HEK293 (cell line): ENCODE measurements around the gene AFAP1L2.

Experiments
- CTCF ChIA-PET: fragments of 350-600 bp; formaldehyde crosslinking; extraction: SDS; loops from one replicate; lab custom pipeline; 2021; ENCODE audit warnings: antibody characterized with exemption; lab: Yijun Ruan, JAX
- POLR2A ChIA-PET: fragments of 300-600 bp; formaldehyde crosslinking; extraction: SDS; loops from one replicate; lab custom pipeline; 2020; ENCODE audit warnings: antibody characterized with exemption, inconsistent platforms; lab: Yijun Ruan, JAX
- H3K27ac ChIP-seq: fragments of 200-500 bp; sonication (Bioruptor generic); 2 replicates; pipeline ENCODE4 v1.5.1; 2014; ENCODE audit warnings: low read depth, low read length, control low read depth, inconsistent platforms; ENCODE audit errors: extremely low read depth
- H3K36me3 ChIP-seq, 2 experiments: fragments of 200-500 bp in 1 of 2; sonication (Bioruptor generic) in 1 of 2; 1 replicate in 1 of 2; 2 replicates in 1 of 2; pipeline ENCODE4 v1.5.1; 2014 to 2017; ENCODE audit warnings: inconsistent platforms in 2 of 2, low read length in 2 of 2; ENCODE audit not compliant: control insufficient read depth in 2 of 2, insufficient read depth in 1 of 2
- H3K4me1 ChIP-seq: fragments of 200-500 bp; sonication (Bioruptor generic); 2 replicates; pipeline ENCODE4 v1.5.1; 2014; ENCODE audit warnings: mild to moderate bottlenecking, low read length, inconsistent platforms; ENCODE audit not compliant: control insufficient read depth, insufficient read depth
- H3K4me3 ChIP-seq: 2 replicates; pipeline ENCODE4 v1.5.1; 2011; ENCODE audit warnings: low read depth, mild to moderate bottlenecking, control low read depth, low read length, moderate library complexity
- H3K9me3 ChIP-seq: fragments of 200-500 bp; sonication (Bioruptor generic); 2 replicates; pipeline ENCODE4 v1.5.1; 2014; ENCODE audit warnings: low read depth, low read length, inconsistent platforms; ENCODE audit not compliant: control insufficient read depth, insufficient read depth
- EGR2 ChIP-seq: fragments of 450-650 bp; formaldehyde crosslinking; IDR thresholded peaks from 2 replicates; pipeline ENCODE4 v1.5.1; 2016; ENCODE audit warnings: low read depth, missing biosample characterization, missing genetic modification characterization
- HOXA7 ChIP-seq: sonication (generic); formaldehyde crosslinking; IDR thresholded peaks from 2 replicates; pipeline ENCODE4 v1.8.1; 2022; ENCODE audit warnings: missing genetic modification reagents, borderline replicate concordance
- IKZF3 ChIP-seq: fragments of 450-650 bp; IDR thresholded peaks from 2 replicates; pipeline ENCODE4 v1.5.0; 2018; ENCODE audit warnings: missing biosample characterization, mild to moderate bottlenecking, missing genetic modification characterization, moderate library complexity
- MEIS1 ChIP-seq: sonication (generic); formaldehyde crosslinking; IDR thresholded peaks from 2 replicates; pipeline ENCODE4 v1.8.1; 2022; ENCODE audit warnings: missing genetic modification reagents, mild to moderate bottlenecking, borderline replicate concordance
- SP7 ChIP-seq: fragments of 450-650 bp; formaldehyde crosslinking; IDR thresholded peaks from 2 replicates; pipeline ENCODE4 v1.5.1; 2016; ENCODE audit warnings: missing biosample characterization, missing genetic modification characterization
- WT1 ChIP-seq: fragments of 450-650 bp; formaldehyde crosslinking; IDR thresholded peaks from 2 replicates; pipeline ENCODE4 v1.5.1; 2016; ENCODE audit warnings: missing biosample characterization, missing genetic modification characterization
- ZBTB17 ChIP-seq: fragments of 450-650 bp; formaldehyde crosslinking; IDR thresholded peaks from 2 replicates; pipeline ENCODE4 v1.5.1; 2016; ENCODE audit warnings: missing biosample characterization, missing genetic modification characterization
- ZFHX2 ChIP-seq: fragments of 450-650 bp; formaldehyde crosslinking; conservative IDR thresholded peaks from 2 replicates; pipeline ENCODE4 v1.5.1; 2016; ENCODE audit warnings: missing biosample characterization, missing genetic modification characterization
- ZNF10 ChIP-seq: fragments of 450-650 bp; formaldehyde crosslinking; IDR thresholded peaks from 2 replicates; pipeline ENCODE4 v1.5.1; 2017; ENCODE audit warnings: missing biosample characterization, missing genetic modification characterization
- ZNF155 ChIP-seq: fragments of 450-650 bp; formaldehyde crosslinking; IDR thresholded peaks from 2 replicates; pipeline ENCODE4 v1.5.1; 2016; ENCODE audit warnings: missing biosample characterization, missing genetic modification characterization
- ZNF19 ChIP-seq: fragments of 450-650 bp; formaldehyde crosslinking; IDR thresholded peaks from 2 replicates; pipeline ENCODE4; 2016; ENCODE audit warnings: missing biosample characterization, missing genetic modification characterization, low read depth
- ZNF24 ChIP-seq: fragments of 450-650 bp; formaldehyde crosslinking; IDR thresholded peaks from 2 replicates; pipeline ENCODE4 v1.5.1; 2016; ENCODE audit warnings: missing biosample characterization, missing genetic modification characterization
- ZNF274 ChIP-seq, 2 experiments: fragments of 200-500 bp in 1 of 2; fragments of 450-650 bp in 1 of 2; sonication (Bioruptor generic) in 1 of 2; formaldehyde crosslinking in 1 of 2; IDR thresholded peaks; 2 replicates each; pipeline versions ENCODE4 v1.5.1 to v1.6.1; 2014 to 2016; ENCODE audit warnings: borderline replicate concordance in 1 of 2, inconsistent platforms in 1 of 2, low read length in 1 of 2, missing biosample characterization in 1 of 2, missing genetic modification characterization in 1 of 2
- ZNF311 ChIP-seq: fragments of 450-650 bp; formaldehyde crosslinking; IDR thresholded peaks from 2 replicates; pipeline ENCODE4 v1.5.1; 2017; ENCODE audit warnings: missing biosample characterization, missing genetic modification characterization, borderline replicate concordance
- ZNF350 ChIP-seq: fragments of 450-650 bp; formaldehyde crosslinking; IDR thresholded peaks from 2 replicates; pipeline ENCODE4 v1.5.0; 2017; ENCODE audit warnings: missing biosample characterization, mild to moderate bottlenecking, missing genetic modification characterization
- ZNF48 ChIP-seq: fragments of 450-650 bp; formaldehyde crosslinking; IDR thresholded peaks from 2 replicates; pipeline ENCODE4 v1.5.1; 2016; ENCODE audit warnings: missing biosample characterization, missing genetic modification characterization
- ZNF521 ChIP-seq: fragments of 450-650 bp; formaldehyde crosslinking; IDR thresholded peaks from 2 replicates; pipeline ENCODE4 v1.5.1; 2017; ENCODE audit warnings: missing biosample characterization, mild to moderate bottlenecking, missing genetic modification characterization
- ZNF629 ChIP-seq: fragments of 450-650 bp; formaldehyde crosslinking; IDR thresholded peaks from 2 replicates; pipeline ENCODE4 v1.5.1; 2017; ENCODE audit warnings: missing biosample characterization, missing genetic modification characterization
- ZNF654 ChIP-seq: fragments of 450-650 bp; formaldehyde crosslinking; IDR thresholded peaks from 2 replicates; pipeline ENCODE4 v1.5.1; 2016; ENCODE audit warnings: low read depth, missing biosample characterization, missing genetic modification characterization
- ZNF664 ChIP-seq: fragments of 450-650 bp; formaldehyde crosslinking; IDR thresholded peaks from 2 replicates; pipeline ENCODE4 v1.5.1; 2016; ENCODE audit warnings: missing biosample characterization, missing genetic modification characterization
- ZNF843 ChIP-seq: fragments of 450-650 bp; formaldehyde crosslinking; IDR thresholded peaks from 2 replicates; pipeline ENCODE4 v1.5.1; 2016; ENCODE audit warnings: missing biosample characterization, missing genetic modification characterization
- TF ChIP-seq, protein P1 (sequence below): fragments of 450-650 bp; formaldehyde crosslinking; IDR thresholded peaks from 2 replicates; pipeline ENCODE4 v1.5.1; 2016; ENCODE audit warnings: missing biosample characterization, missing genetic modification characterization
- TF ChIP-seq, protein P2 (sequence below): fragments of 450-650 bp; formaldehyde crosslinking; IDR thresholded peaks from 2 replicates; pipeline ENCODE4 v1.5.1; 2017; ENCODE audit warnings: missing biosample characterization, missing genetic modification characterization
- TF ChIP-seq, protein P3 (sequence below): fragments of 450-650 bp; formaldehyde crosslinking; IDR thresholded peaks from 2 replicates; pipeline ENCODE4 v1.5.1; 2016; ENCODE audit warnings: missing biosample characterization, missing genetic modification characterization

The AFAP1L2 gene

DNA sequence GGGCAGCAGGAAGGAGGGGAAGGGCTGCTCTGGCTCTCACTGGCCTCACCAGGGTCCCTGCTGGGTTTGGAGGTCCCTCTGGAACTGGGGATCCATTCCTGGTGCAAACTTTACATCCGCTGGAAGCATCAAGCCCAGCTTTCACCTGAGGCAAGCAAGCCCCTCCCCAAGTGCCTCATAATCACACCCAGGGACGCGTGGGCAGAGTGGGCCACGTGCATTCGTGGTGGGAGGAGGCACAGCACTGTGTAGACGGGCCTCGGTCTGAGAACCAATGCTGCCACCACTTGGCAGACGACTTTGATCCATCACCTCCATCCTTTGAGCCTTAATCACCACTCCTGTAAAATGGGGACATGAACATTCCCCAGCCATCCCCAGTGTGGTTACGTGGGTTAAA, 91.2 kb downstream of the AFAP1L2 start:
- H3K4me3 ChIP-seq, result no peak overlapping the region
- no peak overlapping the region for H3K27ac ChIP-seq
- H3K9me3 ChIP-seq, result no peaks in the 10 kb centered on the region
- H3K36me3 ChIP-seq, result no peaks in the 10 kb centered on the region
- CTCF ChIA-PET, result interaction anchor here (0.6 kb wide), 1 partner anchor 1741 kb away, joined by 3 read pairs; no protein-coding TSS in a partner anchor
- TF ChIP-seq SP7 (tag by site-specific recombination), result no peak
- no peak for TF ChIP-seq ZNF311 (tag by site-specific recombination)
- 0 out of 2 replicates have a peak, but pooled peaks have one; percentile 18 for TF ChIP-seq EGR2
- 0 out of 2 replicates have a peak, but pooled peaks have one; percentile 11 for TF ChIP-seq ZFHX2 (tag by site-specific recombination)
- TF ChIP-seq ZNF155 (tag by site-specific recombination), result no peak
- TF ChIP-seq, all 188 proteins: peak for 2
- H3K4me1 ChIP-seq, result no peaks in the 10 kb centered on the region
- POLR2A ChIA-PET, result no interaction called here

DNA sequence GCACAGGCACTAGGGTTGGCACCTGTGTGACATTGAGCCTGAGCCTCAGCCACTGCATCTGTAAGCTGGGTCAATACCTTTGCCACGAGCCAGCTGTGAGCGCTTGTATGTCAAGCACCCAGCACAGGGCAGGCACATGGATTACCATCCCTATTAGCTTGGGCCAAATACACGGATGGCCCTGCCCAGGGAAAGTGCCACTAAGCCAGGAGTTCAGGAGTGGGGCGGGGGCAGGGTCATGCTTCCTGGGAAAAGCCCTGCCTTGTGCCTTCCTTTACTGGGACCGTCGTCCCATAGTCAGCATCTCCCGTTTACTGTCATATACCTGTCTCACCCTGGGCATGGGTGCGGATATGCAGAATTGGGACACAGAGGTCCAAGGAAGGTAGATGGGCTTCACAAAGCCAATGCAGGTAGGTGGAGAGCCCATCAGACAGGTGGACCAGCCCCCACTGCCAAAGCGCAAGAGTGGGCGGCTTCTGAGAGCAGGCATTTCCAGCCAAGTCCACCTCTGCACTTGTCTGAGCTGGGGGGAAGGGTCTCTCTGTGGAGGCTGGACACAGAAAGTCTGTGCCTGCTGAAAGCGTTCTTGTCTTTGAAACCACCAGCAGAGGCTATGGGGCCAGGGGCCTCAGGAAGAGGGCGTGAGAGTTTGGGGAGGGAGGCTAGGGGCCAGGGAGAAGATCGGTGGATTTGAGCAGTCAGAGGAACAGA, 92.6 kb downstream of the AFAP1L2 start:
- no peaks in the 10 kb centered on the region for H3K36me3 ChIP-seq
- ChIA-PET POLR2A (no interaction called here), CTCF (interaction anchor here (0.8 kb wide), 1 partner anchor 7 kb away, joined by 3 read pairs; no protein-coding TSS in a partner anchor)
- no peak overlapping the region for H3K4me3 ChIP-seq
- no peaks in the 10 kb centered on the region for H3K4me1 ChIP-seq
- no peak overlapping the region for H3K27ac ChIP-seq
- TF ChIP-seq ZNF629 (no peak), ZNF274 (IDR thresholded peaks at IDR 0.05; ENCODE audit: low read length) (no peak), ZNF274 (tag by site-specific recombination; IDR thresholded peaks at IDR 0.05; ENCODE audit: borderline replicate concordance) (no peak), ZNF843 (tag by site-specific recombination) (no peak), ZNF19 (tag by site-specific recombination) (no peak), MEIS1 (CRISPR knock-in tag) (no peak), ZNF24 (tag by site-specific recombination) (no peak), HOXA7 (CRISPR knock-in tag) (no peak), ZFHX2 (tag by site-specific recombination) (0 out of 2 replicates have a peak, but pooled peaks have one; percentile 12), ZNF350 (tag by site-specific recombination) (no peak), EGR2 (peak; percentile 27; the same call in 1 of the 2 replicates)
- no peaks in the 10 kb centered on the region for H3K9me3 ChIP-seq

DNA sequence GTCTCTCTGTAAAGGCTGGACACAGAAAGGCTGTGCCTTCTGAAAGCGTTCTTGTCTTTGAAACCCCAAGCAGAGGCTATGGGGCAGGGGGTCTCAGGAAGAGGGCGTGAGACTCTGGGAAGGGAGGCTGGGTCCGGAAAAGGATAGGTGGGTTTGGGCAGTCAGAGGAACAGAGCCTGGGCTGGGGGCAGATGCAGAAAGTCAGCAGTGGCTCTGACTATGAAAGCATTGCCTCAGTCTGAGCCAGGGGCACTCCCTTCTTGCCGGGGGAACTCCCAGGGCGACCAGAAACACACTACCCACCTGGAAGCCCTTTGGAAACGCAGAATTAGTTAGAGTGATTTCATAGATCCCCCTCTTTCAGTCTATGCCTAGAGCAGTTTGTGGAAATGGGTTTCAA, 93.3 kb downstream of the AFAP1L2 start:
- H3K4me3 ChIP-seq, result no peak overlapping the region
- POLR2A ChIA-PET, result no interaction called here
- no peak overlapping the region for H3K27ac ChIP-seq
- no peaks in the 10 kb centered on the region for H3K4me1 ChIP-seq
- H3K9me3 ChIP-seq, result no peaks in the 10 kb centered on the region
- CTCF ChIA-PET, result no interaction called here
- H3K36me3 ChIP-seq, result no peaks in the 10 kb centered on the region
- TF ChIP-seq, protein P1, sequence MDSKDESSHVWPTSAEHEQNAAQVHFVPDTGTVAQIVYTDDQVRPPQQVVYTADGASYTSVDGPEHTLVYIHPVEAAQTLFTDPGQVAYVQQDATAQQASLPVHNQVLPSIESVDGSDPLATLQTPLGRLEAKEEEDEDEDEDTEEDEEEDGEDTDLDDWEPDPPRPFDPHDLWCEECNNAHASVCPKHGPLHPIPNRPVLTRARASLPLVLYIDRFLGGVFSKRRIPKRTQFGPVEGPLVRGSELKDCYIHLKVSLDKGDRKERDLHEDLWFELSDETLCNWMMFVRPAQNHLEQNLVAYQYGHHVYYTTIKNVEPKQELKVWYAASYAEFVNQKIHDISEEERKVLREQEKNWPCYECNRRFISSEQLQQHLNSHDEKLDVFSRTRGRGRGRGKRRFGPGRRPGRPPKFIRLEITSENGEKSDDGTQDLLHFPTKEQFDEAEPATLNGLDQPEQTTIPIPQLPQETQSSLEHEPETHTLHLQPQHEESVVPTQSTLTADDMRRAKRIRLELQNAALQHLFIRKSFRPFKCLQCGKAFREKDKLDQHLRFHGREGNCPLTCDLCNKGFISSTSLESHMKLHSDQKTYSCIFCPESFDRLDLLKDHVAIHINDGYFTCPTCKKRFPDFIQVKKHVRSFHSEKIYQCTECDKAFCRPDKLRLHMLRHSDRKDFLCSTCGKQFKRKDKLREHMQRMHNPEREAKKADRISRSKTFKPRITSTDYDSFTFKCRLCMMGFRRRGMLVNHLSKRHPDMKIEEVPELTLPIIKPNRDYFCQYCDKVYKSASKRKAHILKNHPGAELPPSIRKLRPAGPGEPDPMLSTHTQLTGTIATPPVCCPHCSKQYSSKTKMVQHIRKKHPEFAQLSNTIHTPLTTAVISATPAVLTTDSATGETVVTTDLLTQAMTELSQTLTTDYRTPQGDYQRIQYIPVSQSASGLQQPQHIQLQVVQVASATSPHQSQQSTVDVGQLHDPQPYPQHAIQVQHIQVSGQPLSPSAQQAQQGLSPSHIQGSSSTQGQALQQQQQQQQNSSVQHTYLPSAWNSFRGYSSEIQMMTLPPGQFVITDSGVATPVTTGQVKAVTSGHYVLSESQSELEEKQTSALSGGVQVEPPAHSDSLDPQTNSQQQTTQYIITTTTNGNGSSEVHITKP (tag by site-specific recombination), result no peak
- TF ChIP-seq WT1 (tag by site-specific recombination), result no peak
- no peak for TF ChIP-seq ZFHX2 (tag by site-specific recombination)
- TF ChIP-seq ZNF654 (tag by site-specific recombination), result no peak
- no peak for TF ChIP-seq ZNF664 (tag by site-specific recombination)
- no peak for TF ChIP-seq ZNF10 (tag by site-specific recombination)
- no peak for TF ChIP-seq ZBTB17 (tag by site-specific recombination)
- TF ChIP-seq ZNF521 (tag by site-specific recombination), result no peak
- no peak for TF ChIP-seq IKZF3 (tag by site-specific recombination)
- TF ChIP-seq, protein P2, sequence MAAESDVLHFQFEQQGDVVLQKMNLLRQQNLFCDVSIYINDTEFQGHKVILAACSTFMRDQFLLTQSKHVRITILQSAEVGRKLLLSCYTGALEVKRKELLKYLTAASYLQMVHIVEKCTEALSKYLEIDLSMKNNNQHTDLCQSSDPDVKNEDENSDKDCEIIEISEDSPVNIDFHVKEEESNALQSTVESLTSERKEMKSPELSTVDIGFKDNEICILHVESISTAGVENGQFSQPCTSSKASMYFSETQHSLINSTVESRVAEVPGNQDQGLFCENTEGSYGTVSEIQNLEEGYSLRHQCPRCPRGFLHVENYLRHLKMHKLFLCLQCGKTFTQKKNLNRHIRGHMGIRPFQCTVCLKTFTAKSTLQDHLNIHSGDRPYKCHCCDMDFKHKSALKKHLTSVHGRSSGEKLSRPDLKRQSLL (tag by site-specific recombination), result no peak
- no peak for TF ChIP-seq ZNF274 (IDR thresholded peaks at IDR 0.05; ENCODE audit: low read length)
- TF ChIP-seq ZNF274 (tag by site-specific recombination; IDR thresholded peaks at IDR 0.05; ENCODE audit: borderline replicate concordance), result no peak
- TF ChIP-seq, protein P3, sequence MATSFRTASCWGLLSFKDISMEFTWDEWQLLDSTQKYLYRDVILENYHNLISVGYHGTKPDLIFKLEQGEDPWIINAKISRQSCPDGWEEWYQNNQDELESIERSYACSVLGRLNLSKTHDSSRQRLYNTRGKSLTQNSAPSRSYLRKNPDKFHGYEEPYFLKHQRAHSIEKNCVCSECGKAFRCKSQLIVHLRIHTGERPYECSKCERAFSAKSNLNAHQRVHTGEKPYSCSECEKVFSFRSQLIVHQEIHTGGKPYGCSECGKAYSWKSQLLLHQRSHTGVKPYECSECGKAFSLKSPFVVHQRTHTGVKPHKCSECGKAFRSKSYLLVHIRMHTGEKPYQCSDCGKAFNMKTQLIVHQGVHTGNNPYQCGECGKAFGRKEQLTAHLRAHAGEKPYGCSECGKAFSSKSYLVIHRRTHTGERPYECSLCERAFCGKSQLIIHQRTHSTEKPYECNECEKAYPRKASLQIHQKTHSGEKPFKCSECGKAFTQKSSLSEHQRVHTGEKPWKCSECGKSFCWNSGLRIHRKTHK (tag by site-specific recombination), result no peak
- TF ChIP-seq ZNF48 (tag by site-specific recombination), result no peak
